HepG2 (cell line): ENCODE data around the gene CCDC6.

Experiments
- ATF1 ChIP-seq: IDR thresholded peaks from 2 replicates; pipeline ENCODE4 v1.6.1; 2016; ENCODE audit warnings: mild to moderate bottlenecking, control low read depth
- CAMTA2 ChIP-seq: sonication (generic); formaldehyde crosslinking; IDR thresholded peaks from 2 replicates; pipeline ENCODE4 v1.4.0; 2020; ENCODE audit warnings: mild to moderate bottlenecking, missing genetic modification reagents, borderline replicate concordance
- FOXK2 ChIP-seq: fragments of 450-650 bp; IDR thresholded peaks from 2 replicates; pipeline ENCODE4 v1.6.1; 2016
- POLR2A ChIP-seq, 2 experiments: IDR thresholded peaks; 2 replicates each; pipeline ENCODE4 v1.6.1; 2011; ENCODE audit warnings: low read depth in 2 of 2, low read length in 2 of 2, mild to moderate bottlenecking in 1 of 2, moderate library complexity in 1 of 2; ENCODE audit not compliant: insufficient read depth in 1 of 2
- POLR2AphosphoS5 ChIP-seq: IDR thresholded peaks from 2 replicates; pipeline ENCODE4 v1.6.1; 2012; ENCODE audit warnings: low read depth, low read length
- RXRB ChIP-seq: IDR thresholded peaks from 2 replicates; pipeline ENCODE4 v1.6.1; 2016; ENCODE audit warnings: borderline replicate concordance, missing genetic modification reagents, missing compliant biosample characterization
- TF ChIP-seq, protein P1 (sequence below): sonication (generic); formaldehyde crosslinking; IDR thresholded peaks from 2 replicates; pipeline ENCODE4 v1.8.0; 2022; ENCODE audit warnings: mild to moderate bottlenecking, missing genetic modification reagents
- TF ChIP-seq, protein P2 (sequence below): sonication (generic); formaldehyde crosslinking; IDR thresholded peaks from 2 replicates; pipeline ENCODE4 v1.5.0; 2020; ENCODE audit warnings: mild to moderate bottlenecking, missing genetic modification reagents, moderate library complexity
- TF ChIP-seq, protein P3 (sequence below): sonication (generic); formaldehyde crosslinking; IDR thresholded peaks from 2 replicates; pipeline ENCODE4 v1.4.0; 2020; ENCODE audit warnings: missing genetic modification reagents

DNA sequence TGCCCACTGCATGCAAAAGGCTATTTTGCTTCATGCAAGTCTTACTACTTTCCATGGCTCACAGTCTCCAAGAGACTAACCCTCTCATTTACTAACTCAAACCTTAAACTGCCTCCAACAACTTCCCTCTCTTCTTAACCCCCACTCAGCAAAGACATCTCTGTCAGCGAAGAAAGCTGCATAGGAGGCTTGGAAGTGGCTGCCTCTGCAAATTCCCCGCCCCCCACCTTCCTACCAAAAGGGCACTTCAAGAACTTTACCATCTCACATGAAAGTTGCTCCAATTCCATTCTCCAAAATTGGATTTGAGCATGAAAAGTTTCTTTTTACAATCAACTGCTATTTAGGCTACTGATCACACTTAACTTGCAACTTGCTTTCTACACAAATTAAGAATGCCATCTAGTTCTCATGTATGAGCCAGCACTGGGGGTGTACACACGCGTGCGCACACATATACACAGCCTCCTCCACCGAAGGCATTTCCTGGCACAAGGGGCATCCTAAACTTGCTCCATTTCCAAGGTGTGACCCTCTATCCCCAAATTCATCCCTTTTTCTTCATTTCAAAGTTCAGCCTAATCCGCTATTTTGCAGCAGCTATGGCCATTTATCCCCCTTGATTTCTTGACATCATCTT lies 1.8 kb downstream of the CCDC6 start:
- no peak for TF ChIP-seq POLR2AphosphoS5
- TF ChIP-seq, protein P1, sequence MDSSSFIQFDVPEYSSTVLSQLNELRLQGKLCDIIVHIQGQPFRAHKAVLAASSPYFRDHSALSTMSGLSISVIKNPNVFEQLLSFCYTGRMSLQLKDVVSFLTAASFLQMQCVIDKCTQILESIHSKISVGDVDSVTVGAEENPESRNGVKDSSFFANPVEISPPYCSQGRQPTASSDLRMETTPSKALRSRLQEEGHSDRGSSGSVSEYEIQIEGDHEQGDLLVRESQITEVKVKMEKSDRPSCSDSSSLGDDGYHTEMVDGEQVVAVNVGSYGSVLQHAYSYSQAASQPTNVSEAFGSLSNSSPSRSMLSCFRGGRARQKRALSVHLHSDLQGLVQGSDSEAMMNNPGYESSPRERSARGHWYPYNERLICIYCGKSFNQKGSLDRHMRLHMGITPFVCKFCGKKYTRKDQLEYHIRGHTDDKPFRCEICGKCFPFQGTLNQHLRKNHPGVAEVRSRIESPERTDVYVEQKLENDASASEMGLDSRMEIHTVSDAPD (CRISPR knock-in tag) = no peak
- TF ChIP-seq ATF1 (CRISPR knock-in tag) = no peak
- TF ChIP-seq, protein P2, sequence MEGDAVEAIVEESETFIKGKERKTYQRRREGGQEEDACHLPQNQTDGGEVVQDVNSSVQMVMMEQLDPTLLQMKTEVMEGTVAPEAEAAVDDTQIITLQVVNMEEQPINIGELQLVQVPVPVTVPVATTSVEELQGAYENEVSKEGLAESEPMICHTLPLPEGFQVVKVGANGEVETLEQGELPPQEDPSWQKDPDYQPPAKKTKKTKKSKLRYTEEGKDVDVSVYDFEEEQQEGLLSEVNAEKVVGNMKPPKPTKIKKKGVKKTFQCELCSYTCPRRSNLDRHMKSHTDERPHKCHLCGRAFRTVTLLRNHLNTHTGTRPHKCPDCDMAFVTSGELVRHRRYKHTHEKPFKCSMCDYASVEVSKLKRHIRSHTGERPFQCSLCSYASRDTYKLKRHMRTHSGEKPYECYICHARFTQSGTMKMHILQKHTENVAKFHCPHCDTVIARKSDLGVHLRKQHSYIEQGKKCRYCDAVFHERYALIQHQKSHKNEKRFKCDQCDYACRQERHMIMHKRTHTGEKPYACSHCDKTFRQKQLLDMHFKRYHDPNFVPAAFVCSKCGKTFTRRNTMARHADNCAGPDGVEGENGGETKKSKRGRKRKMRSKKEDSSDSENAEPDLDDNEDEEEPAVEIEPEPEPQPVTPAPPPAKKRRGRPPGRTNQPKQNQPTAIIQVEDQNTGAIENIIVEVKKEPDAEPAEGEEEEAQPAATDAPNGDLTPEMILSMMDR (CRISPR knock-in tag) = no peak
- TF ChIP-seq, protein P3, sequence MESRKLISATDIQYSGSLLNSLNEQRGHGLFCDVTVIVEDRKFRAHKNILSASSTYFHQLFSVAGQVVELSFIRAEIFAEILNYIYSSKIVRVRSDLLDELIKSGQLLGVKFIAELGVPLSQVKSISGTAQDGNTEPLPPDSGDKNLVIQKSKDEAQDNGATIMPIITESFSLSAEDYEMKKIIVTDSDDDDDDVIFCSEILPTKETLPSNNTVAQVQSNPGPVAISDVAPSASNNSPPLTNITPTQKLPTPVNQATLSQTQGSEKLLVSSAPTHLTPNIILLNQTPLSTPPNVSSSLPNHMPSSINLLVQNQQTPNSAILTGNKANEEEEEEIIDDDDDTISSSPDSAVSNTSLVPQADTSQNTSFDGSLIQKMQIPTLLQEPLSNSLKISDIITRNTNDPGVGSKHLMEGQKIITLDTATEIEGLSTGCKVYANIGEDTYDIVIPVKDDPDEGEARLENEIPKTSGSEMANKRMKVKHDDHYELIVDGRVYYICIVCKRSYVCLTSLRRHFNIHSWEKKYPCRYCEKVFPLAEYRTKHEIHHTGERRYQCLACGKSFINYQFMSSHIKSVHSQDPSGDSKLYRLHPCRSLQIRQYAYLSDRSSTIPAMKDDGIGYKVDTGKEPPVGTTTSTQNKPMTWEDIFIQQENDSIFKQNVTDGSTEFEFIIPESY (CRISPR knock-in tag) = no peak
- no peak for TF ChIP-seq FOXK2
- TF ChIP-seq CAMTA2 = no peak
- TF ChIP-seq POLR2A (IDR thresholded peaks at IDR 0.05; ENCODE audit: insufficient read depth in 1 of 2, low read depth in 2 of 2, low read length in 2 of 2) = no peak
- no peak for TF ChIP-seq RXRB (CRISPR knock-in tag)
